Glomerular visceral epithelial cell (primary cell): ENCODE measurements around the gene FER.

Experiments used
- DNase-seq: peaks from one replicate; pipeline ENCODE4 v3.0.0-alpha.2; 2016; ENCODE audit errors: extremely low spot score

Gene FER

DNA sequence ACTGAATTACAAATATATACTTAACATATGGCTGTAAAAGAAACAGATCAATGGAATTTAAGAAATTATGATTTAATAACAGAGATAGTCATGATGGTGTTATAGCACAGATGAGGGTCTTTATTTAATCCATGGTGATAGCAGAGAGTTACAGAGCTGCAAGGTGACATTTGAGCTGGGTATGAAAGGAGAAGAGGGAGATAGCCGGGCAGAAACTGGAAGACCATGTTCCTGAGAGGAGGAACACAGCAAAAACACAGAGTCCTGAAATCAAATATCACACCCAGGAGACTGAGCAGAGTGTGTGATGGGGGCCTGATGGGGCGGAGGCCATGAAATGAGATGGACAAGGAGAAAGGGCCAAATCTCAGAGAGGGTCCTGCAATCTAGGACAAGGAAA, 498.7 kb downstream of the FER start:
- DNase-seq = no peak
